Measurements from ENCODE around the gene PIGV. TPM values are rescaled to one million over a fixed set of nuclear protein-coding genes. Genes with fewer than 3 reads are reported as not detected.

The PIGV gene
- total RNA-seq, 1 experiment from 2014 or later: 7.5 TPM

DNA sequence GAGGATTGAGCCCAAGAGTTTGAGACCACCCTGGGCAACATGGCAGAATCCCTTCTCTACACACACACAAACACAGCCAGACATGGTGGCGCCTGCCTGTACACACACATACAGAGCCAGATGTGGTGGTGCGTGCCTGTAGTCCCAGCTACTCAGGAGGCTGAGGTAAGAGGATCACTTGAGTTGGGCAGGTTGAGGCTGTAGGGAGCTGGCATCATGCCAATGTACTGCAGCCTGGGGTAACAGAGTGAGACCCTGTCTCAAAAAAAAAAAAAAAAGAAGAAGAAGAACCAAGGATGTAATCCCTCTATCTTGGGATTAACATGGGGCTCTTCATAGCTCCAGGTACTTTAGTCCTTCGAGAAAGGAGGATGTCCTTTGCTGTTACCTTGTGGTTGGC, 29.4 kb upstream of the PIGV start:
- no peak overlapping the region for H3T11ph ChIP-seq (ENCODE audit: low read length)
- no peak overlapping the region for H2BK120ac ChIP-seq (ENCODE audit: low read depth, low read length, poor library complexity, severe bottlenecking)
- H2AFZ ChIP-seq (ENCODE audit: low read length): no peak overlapping the region
- H3K9me3 ChIP-seq (ENCODE audit: control insufficient read depth, low read depth, low read length): no peaks in the 10 kb centered on the region
- Mint-ChIP-seq H3K27ac (peak overlapping the region in 2 of 3 experiments; percentile 88 to 92; a peak in 3 of 7 replicates), H3K27me3 (ENCODE audit: low read depth) (no peaks in the 10 kb centered on the region; the same call in 1 of the 2 replicates), H3K4me1 (no peaks in the 10 kb centered on the region), H3K4me3 (no peak overlapping the region), H3K9me3 (no peaks in the 10 kb centered on the region), H3K36me3 (ENCODE audit: insufficient read depth in 1 of 3, low read depth in 3 of 3) (peaks cover 30 to 74% (median 63%) of the 10 kb centered on the region in 3 experiments)
- H2BK5ac ChIP-seq (ENCODE audit: insufficient read length, low read length): no peak overlapping the region
- H2AK5ac ChIP-seq (ENCODE audit: insufficient read length, low read length): no peak overlapping the region
- no CpG with 5 or more reads among the region's 3 CpGs for WGBS (ENCODE audit: extremely low coverage, insufficient read length, low lambda C conversion rate)
- H3K9ac ChIP-seq (ENCODE audit: extremely low read depth, insufficient read length, low read length): no peak overlapping the region
- no peak overlapping the region for H4K5ac ChIP-seq (ENCODE audit: insufficient read length, low read depth, low read length)
- H2BK15ac ChIP-seq (ENCODE audit: low read depth, low read length): no peak overlapping the region
- H3K79me2 ChIP-seq (ENCODE audit: insufficient read depth, low read length): no peaks in the 10 kb centered on the region
- H3K79me1 ChIP-seq (ENCODE audit: insufficient read depth, low read depth, low read length, poor library complexity, severe bottlenecking): no peaks in the 10 kb centered on the region
- no peak overlapping the region for H4K8ac ChIP-seq (replicated peaks; ENCODE audit: insufficient read length, low read depth, low read length)
- no peak overlapping the region for H3K14ac ChIP-seq (ENCODE audit: insufficient read depth, low read length)
- H4K20me1 ChIP-seq (ENCODE audit: control insufficient read depth, insufficient read depth, insufficient read length): no peaks in the 10 kb centered on the region
- no peaks in the 10 kb centered on the region for H3K4me1 ChIP-seq (ENCODE audit: insufficient read depth, low read length)
- H3K56ac ChIP-seq (ENCODE audit: insufficient read length, low read depth, low read length): no peak overlapping the region
- H2BK12ac ChIP-seq (ENCODE audit: insufficient read length, low read depth, low read length): no peak overlapping the region
- H3K27ac ChIP-seq (ENCODE audit: insufficient read length, low read depth, low read length): no peak overlapping the region
- H2BK20ac ChIP-seq (ENCODE audit: low read depth, low read length, poor library complexity, severe bottlenecking): no peak overlapping the region
- H3K18ac ChIP-seq (ENCODE audit: insufficient read length, low read depth, low read length): no peak overlapping the region
- no peak overlapping the region for H3K23ac ChIP-seq (ENCODE audit: insufficient read length, low read depth, low read length)
- no peak for DNase-seq
- H3K4ac ChIP-seq (ENCODE audit: low read depth, low read length): no peak overlapping the region
- no peak for TF ChIP-seq CTCF (conservative IDR thresholded peaks at IDR 0.05)
- H4K91ac ChIP-seq (ENCODE audit: insufficient read length, low read depth, low read length): no peak overlapping the region
- H3K27me3 ChIP-seq (ENCODE audit: insufficient read depth, low read length): no peaks in the 10 kb centered on the region
- H3K4me2 ChIP-seq (ENCODE audit: insufficient read depth, insufficient read length, low read length): no peak overlapping the region
- no peaks in the 10 kb centered on the region for H3K23me2 ChIP-seq (ENCODE audit: insufficient read length, low read depth, low read length, poor library complexity, severe bottlenecking)
